Transverse colon (tissue), 3 donors: ENCODE data around the gene CERS5.

Source experiments
- EP300 ChIP-seq: sonication (generic); formaldehyde crosslinking; IDR thresholded peaks from one replicate; pipeline ENCODE4 v1.6.1; 2017; ENCODE audit warnings: antibody characterized with exemption, low read depth
- POLR2A ChIP-seq: fragments of 450-650 bp; IDR thresholded peaks from one replicate; pipeline ENCODE4 v1.6.1; 2016; ENCODE audit warnings: antibody characterized with exemption, mild to moderate bottlenecking, moderate library complexity
- TF ChIP-seq, protein P1 (sequence below), 5 experiments: fragments of 200-600 bp in 3 of 5; fragments of 450-650 bp in 2 of 5; sonication (generic) in 3 of 5; IDR thresholded peaks; 1 replicate in 2 of 5; 2 replicates in 3 of 5; pipeline ENCODE4 v1.5.1; 2016 to 2017; ENCODE audit warnings: antibody characterized with exemption in 5 of 5, inconsistent platforms in 3 of 5, mild to moderate bottlenecking in 2 of 5, moderate library complexity in 1 of 5

- TF ChIP-seq, protein P1, sequence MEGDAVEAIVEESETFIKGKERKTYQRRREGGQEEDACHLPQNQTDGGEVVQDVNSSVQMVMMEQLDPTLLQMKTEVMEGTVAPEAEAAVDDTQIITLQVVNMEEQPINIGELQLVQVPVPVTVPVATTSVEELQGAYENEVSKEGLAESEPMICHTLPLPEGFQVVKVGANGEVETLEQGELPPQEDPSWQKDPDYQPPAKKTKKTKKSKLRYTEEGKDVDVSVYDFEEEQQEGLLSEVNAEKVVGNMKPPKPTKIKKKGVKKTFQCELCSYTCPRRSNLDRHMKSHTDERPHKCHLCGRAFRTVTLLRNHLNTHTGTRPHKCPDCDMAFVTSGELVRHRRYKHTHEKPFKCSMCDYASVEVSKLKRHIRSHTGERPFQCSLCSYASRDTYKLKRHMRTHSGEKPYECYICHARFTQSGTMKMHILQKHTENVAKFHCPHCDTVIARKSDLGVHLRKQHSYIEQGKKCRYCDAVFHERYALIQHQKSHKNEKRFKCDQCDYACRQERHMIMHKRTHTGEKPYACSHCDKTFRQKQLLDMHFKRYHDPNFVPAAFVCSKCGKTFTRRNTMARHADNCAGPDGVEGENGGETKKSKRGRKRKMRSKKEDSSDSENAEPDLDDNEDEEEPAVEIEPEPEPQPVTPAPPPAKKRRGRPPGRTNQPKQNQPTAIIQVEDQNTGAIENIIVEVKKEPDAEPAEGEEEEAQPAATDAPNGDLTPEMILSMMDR (IDR thresholded peaks at IDR 0.05): no peak
- TF ChIP-seq EP300 (no peak), POLR2A (no peak)
These were observed 77.4 kb downstream of the CERS5 start for GRCh38 chr12:50089730-50090129.
